GM15510 (cell line): Measurements from ENCODE around the gene TP73.
A peak's percentile ranks its signal among the peaks of the same experiment; 100 is the strongest.

Experiments used
- POLR2A ChIP-seq: IDR thresholded peaks from 3 replicates; pipeline ENCODE4 v1.6.1; 2011; ENCODE audit warnings: borderline replicate concordance; ENCODE audit not compliant: insufficient read length; ENCODE audit errors: extremely low read depth

Gene TP73

GRCh38 chr1:3744646-3745045 lies 92.3 kb downstream of the TP73 start:
- no peak for TF ChIP-seq POLR2A

GRCh38 chr1:3745071-3745470 lies 92.8 kb downstream of the TP73 start:
- TF ChIP-seq POLR2A, result no peak

- TF ChIP-seq POLR2A, result no peak
These were observed 93.5 kb downstream of the TP73 start for GRCh38 chr1:3745590-3746381.

DNA sequence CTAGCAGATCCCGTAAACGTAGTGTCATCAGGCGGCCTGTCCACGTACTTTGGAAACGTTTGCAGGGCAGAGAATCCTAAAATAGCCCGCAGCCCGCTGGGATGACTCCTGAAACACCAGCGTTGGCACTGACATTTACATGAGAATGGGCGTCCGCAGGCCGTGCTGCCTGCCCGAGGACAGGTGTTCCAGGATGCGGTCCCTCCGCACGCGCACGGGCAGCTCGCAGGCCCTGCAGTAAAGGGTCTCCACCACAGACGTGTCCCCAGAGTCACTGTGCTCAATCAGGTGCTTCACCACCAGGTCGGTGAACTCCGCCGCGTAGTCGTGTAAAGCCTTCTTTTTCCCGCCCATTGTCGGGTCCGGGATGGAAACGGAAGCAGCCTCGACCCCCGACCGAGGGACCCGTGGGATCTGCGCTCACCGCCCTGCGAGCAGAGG lies 94.1 kb downstream of the TP73 start:
- TF ChIP-seq POLR2A, result no peak

DNA sequence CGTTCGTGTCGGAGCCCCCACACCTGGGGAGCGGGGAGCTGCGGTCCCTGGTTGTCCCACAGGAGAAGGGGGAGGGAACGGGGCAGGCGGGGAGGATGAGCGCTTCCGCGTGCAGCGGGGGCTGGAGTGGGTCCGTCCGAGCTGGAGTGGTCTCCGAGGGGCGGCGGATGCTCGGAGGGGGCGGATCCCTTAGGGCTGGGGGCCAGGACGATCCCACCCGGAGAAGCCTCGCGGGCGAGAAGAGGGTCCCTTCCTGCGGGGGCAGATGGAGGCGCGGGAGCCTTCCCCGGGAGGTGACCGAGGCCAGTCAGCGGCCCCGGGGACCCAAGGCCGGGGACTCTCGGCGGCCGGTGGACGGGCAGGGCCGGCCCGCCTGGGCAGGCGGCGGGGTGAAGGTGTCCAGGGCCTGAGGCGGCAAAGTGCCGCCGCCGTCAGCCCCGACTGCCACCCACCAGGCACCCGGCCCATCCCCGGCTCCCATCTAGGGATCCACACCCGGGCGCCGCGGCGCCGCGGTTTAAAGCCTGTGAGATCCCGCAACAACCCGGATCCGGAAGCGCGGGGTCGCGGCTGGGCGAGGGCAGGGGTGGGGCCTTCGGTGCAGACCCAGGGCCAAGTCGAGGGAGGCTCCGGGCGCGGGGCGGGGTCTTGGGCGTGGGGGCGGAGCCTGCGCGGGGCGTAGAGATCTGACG lies 94.7 kb downstream of the TP73 start:
- TF ChIP-seq POLR2A, result peak; percentile 69

- TF ChIP-seq POLR2A, result no peak
These were observed 95.2 kb downstream of the TP73 start for GRCh38 chr1:3747522-3747848.

DNA sequence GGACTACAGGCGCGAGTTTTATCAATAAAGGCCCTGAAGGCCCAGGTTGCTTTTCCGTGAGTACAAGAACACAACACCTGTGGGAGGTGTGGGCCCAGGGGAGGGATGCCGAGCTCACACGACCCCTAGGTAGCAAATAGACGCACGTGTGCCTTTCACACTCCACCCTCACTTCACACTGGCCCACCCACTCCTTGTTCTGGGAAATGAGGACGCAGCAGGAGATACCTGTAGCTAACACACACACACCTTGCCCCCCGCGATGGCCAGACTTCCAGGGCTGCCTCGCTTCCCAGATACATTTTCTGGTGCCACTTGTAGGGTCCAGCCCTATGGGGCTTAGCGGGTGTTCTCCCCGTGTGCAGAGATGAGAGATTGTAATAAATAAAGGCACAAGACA lies 95.6 kb downstream of the TP73 start:
- TF ChIP-seq POLR2A, result no peak

- TF ChIP-seq POLR2A, result no peak
These were observed 97.2 kb downstream of the TP73 start for GRCh38 chr1:3749512-3749911.

DNA sequence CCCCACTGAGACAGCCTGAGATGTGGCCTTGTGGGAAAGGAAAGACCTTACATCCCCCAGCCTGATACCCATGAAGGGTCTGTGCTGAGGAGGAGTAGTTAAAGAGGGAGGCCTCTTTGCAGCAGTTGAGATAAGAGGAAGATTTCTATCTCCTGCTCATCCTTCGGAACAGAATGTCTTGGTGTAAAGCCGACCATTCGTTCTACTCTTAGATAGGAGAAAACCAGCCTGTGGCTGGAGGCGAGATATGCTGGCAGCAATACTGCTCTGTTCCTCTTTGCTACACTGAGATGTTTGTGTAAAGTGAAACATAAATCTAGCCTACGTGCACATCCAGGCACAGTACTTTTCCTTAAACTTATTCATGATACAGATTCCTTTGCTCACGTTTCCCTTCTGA lies 98.4 kb downstream of the TP73 start:
- no peak for TF ChIP-seq POLR2A

DNA sequence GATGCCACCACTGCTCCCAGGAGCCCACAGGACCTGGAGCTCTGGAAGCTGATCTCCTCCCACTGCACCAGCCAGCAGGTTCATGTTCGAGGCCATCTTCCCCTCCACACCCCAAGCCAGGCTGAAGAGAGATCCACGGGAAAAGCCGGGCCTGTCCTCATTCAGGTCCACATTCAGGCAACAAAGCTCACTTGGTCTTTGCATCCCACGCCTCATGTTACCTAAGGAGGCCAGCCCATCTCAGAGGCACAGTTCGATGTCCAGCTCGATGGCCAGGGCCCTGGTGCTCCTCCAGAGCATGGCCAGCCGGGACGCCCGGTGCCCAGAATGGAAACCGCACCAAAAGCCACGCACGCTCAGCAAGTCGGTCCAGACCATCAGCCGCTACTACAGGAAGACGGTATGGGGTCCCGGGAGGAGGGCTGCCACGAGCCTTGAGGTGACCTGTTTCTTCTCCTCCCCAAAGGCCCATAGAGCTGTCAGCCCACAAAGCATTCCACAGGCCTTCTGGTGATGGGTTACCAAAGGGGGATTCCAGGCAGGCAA lies 100.2 kb downstream of the TP73 start, which contains the start of gene CCDC27:
TSS of gene CCDC27 (plus strand) at position 51 of the 546 bp plus-strand sequence. CDS start at position 83, 32 bp downstream.
- TF ChIP-seq POLR2A, result no peak

- no peak for TF ChIP-seq POLR2A
These were observed 101.5 kb downstream of the TP73 start for GRCh38 chr1:3753656-3754454.

DNA sequence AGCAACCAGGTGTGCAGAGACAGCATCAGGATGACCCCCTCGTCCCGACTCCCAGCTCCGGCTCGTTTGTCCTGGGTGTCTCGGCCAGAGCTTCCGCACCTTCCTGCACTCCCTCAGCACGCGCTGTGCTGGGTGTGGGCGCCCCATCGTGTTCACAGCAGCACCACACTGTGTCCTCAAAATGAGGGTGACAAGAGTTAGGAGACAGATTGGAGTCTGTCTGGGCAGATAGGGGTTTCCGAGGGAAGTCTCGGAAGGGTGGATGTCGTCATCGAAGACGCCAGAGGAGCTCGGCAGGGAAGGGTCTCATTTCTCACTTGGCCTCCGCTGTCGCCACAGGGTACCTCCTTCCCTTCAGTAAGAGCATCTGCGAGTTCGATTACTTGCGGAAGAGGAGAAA lies 104.1 kb downstream of the TP73 start:
- TF ChIP-seq POLR2A, result no peak

DNA sequence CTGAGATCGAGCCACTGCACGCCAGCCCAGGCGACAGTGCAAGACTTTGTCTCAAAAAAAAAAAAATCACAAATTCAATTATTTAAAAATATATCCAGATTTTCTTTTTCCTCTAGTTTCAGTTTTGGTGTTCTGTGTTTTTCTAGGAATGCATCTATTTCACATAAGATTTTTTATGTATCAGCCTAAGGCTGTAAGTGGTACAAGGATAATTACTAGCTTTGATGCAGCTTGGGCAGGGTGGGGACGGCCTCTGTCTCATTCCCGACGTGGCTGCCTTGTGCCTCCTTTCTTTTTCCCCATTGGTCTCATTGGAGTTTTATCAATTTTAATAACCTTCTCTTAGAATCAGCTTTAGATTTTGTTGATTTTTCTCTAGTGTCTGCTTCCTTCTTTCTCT lies 106.8 kb downstream of the TP73 start:
- TF ChIP-seq POLR2A, result no peak

GRCh38 chr1:3759796-3760195 lies 107.5 kb downstream of the TP73 start:
- TF ChIP-seq POLR2A, result no peak
